Dedifferentiated amniotic fluid mesenchymal stem cell (primary cell): Measurements from ENCODE around the gene RNF224.
A peak's percentile ranks its signal among the peaks of the same experiment; 100 is the strongest.
"Not testable (repeated sequence)": the region's sequence is repeated elsewhere in the genome, so short reads cannot be mapped to it uniquely, and the experiment has no call there.

Source experiments
- DNase-seq: peaks from one replicate; pipeline ENCODE4 v3.0.0-alpha.2; 2016; ENCODE audit errors: extremely low spot score

RNF224 gene

DNA sequence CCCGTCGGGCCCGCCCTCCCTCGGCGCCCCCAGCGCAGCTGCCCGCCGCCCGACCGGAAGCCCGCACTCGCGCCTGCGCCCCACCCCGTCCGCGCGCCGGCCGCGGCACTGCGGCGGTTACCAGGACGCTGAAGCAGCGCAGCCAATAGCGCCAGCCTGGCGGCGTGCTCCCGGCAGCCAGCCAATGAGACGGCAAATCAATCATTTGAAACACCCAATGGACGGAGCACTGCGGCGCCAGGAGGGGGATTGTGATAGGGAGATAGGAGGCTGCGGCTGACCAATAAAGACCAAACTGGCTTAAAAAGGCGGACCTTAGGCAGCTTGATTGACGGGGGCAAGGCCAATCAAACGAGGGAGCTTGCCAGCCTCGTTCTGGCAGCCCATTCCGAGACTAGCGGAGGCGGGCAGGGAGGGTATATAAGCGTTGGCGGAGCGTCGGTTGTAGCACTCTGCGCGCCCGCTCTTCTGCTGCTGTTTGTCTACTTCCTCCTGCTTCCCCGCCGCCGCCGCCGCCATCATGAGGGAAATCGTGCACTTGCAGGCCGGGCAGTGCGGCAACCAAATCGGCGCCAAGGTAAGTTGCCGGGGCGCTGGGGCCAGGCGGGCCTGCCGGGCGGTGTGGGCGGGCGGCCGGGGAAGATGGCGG lies 13.7 kb downstream of the RNF224 start, which contains the start of gene TUBB4B:
Gene TUBB4B, plus strand, starts transcription at position 447 of the 649 bp plus-strand sequence. Its CDS starts 74 bp downstream, at position 521.
- DNase-seq: peak; percentile 100

DNA sequence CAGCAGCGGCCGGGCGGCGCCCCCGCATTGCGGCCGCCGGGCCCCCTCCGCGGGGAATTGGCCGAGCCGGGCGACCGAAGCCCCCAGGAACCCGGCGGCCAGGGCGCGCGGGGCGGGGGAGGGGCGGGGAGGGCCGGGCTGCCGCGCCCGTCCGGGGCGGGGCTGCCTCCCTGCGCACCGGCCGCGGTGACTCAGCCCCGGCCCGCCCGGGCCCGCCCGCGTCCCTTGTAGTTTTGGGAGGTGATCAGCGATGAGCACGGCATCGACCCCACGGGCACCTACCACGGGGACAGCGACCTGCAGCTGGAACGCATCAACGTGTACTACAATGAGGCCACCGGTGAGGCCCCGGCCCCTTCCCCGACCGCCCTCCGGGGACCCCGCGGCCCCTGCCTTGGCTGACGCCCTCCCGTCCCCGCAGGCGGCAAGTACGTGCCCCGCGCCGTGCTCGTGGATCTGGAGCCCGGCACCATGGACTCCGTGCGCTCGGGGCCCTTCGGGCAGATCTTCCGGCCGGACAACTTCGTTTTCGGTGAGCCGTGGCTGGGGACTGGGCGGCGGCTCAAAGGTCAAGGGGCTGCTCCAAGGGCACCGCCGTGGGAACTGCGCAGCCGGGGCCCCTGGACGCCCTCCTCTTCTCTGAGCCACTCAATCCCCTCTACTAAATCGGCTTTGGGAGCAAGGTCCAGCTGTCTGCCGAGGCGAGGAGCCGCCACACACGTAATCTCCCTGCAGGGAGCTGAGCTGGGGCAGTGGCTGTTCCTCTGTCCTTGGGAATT lies 14.4 kb downstream of the RNF224 start:
- DNase-seq: peak; percentile 26

DNA sequence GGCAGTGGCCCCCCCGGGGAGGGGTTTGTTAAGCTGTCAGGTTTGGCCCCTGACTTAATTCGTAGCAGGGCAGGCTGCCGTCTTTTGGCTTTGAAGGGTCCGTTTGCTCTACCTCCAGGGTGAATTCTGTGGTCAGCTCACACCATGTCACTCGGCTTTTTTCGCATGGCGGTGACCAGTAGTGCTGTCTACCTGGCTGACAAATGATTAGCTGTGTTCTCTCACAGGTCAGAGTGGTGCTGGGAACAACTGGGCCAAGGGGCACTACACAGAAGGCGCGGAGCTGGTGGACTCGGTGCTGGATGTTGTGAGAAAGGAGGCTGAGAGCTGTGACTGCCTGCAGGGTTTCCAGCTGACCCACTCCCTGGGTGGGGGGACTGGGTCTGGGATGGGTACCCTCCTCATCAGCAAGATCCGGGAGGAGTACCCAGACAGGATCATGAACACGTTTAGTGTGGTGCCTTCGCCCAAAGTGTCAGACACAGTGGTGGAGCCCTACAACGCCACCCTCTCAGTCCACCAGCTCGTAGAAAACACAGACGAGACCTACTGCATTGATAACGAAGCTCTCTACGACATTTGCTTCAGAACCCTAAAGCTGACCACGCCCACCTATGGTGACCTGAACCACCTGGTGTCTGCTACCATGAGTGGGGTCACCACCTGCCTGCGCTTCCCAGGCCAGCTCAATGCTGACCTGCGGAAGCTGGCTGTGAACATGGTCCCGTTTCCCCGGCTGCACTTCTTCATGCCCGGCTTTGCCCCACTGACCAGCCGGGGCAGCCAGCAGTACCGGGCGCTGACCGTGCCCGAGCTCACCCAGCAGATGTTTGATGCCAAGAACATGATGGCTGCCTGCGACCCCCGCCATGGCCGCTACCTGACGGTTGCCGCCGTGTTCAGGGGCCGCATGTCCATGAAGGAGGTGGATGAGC lies 15.2 kb downstream of the RNF224 start:
- DNase-seq: no peak

DNA sequence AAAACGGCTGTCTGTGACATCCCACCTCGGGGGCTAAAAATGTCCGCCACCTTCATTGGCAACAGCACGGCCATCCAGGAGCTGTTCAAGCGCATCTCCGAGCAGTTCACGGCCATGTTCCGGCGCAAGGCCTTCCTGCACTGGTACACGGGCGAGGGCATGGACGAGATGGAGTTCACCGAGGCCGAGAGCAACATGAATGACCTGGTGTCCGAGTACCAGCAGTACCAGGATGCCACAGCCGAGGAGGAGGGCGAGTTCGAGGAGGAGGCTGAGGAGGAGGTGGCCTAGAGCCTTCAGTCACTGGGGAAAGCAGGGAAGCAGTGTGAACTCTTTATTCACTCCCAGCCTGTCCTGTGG lies 15.9 kb downstream of the RNF224 start:
- not testable (repeated sequence) for DNase-seq

DNA sequence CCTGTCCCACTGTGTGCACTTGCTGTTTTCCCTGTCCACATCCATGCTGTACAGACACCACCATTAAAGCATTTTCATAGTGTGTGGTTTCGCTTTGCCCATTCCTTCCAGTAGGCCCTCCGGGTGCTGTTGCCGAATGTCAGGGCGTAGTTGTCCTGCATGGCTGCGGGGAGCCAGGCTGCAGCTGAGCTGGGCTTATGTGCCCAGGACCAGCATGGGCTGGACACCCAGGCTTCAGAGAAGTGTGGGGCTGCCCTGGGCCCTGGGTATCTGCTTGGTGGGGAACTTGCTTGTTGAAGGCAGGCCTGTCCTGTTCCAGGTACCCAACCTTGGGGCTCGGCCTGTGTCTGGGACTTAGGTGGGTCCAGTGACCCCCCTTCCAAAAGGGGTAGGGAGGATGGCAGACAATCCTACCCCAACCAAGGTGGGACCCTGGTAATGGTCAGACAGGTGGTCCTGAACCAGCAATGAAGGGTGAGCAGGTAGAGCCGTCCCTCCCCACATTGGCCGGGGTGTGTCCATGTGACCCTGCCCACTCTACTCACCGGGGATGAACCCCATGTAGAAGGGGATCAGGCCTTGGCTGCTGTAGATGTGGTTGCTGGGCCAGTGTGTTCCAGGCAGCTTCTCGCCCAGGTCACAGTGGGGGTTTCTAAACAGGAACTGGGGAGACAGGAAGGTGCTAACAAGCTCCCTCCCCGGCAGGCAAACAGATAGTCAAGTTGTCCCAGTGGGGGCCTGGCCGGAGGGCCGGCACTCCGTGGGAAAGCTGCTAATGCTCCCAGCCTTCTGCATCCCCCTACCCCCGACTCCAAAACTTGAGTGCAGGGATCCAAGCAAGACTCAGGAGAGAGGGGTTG lies 16.6 kb downstream of the RNF224 start:
- no peak for DNase-seq

DNA sequence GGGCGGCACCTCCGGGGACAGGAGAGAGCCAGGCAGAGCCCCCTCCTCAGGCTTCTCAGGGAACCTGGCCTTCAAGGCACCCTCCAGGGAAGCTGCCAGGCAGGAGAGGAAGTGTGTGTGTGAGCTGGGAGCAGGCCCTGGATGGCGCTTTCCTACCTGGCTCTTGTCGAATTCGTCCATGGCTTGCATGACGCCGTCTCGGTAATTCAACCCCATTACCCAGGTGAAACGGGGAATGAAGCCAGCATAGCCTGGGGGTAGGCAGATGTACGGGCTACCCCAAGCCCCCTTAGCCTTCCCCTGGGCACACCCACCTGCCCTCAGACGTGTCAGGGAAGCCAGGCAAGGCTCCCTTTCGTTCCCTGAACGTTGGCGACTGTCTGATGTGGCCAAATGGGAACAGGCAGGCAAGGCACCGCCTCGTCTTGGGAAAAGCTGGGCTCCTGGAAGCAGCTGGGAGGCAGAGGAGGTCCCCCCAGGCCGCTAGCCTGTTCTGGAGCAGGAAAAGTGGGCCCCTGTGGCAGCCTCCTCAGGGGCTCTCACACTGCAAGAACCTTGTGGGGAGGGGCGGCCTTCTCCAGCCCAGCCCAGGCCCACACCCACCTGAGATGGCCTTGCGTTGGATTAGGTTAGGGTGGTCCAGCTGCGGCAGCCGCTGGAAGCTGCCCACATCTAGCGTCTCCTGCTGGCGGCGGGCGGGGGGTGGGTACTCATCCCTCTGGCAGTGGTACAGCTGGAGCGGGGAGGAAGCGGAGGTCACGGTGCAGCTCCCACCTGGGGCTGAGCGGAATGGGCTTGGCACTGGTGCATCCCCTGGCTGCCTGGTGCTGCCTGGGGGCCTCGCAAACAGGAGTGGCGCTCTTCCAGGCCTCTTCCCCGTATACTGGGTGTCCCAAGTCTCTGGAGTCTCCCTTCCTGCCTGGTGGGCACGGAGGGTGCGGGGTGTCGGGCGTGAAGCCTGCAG lies 17.5 kb downstream of the RNF224 start:
- no peak for DNase-seq

DNA sequence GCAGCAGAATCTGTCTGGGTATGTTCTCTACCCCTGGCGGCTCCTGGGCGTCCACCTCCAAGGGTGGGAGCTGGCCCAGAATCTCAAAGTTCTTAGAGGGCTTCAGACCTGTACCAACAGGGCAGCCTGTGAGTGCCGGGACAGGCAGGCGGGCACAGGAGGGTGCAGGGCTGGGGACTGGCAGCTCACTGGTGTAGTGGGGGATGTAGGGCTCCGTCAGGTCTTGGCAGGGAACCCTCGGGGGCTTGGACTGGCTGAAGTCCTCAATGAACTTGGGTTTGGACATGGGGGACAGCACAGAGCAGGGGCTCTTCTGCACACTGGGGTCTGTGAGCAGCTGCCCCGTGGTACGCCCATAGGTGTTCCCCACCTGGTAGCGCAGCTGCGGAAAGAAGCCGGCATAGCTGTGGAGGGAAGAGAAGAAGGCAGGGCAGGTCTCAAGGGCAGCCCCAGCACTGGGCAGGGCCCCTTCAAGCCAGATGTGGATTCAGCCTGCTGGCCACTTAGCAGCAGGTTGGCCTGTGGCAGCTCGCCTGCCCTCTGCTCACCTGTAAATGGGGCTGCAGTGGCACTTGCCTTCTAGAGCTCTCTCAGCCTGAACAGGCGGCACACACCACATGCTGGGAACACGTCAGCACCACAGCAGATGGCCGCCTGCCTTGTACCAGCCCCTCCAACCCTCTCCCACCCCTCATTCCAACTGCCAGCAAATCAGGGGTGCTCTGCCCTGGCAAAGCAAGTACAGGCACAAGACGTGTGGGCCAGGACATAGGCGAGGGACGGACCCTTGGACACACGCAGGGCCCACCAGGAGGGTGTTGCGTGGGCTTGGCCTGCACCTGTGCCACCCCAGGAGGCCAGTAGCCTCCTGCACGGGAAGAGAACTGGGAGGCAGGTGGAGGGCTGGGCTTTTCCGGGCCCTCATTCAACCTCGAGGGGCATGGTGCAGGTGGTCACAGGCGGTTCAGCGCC lies 18.4 kb downstream of the RNF224 start:
- DNase-seq: no peak

DNA sequence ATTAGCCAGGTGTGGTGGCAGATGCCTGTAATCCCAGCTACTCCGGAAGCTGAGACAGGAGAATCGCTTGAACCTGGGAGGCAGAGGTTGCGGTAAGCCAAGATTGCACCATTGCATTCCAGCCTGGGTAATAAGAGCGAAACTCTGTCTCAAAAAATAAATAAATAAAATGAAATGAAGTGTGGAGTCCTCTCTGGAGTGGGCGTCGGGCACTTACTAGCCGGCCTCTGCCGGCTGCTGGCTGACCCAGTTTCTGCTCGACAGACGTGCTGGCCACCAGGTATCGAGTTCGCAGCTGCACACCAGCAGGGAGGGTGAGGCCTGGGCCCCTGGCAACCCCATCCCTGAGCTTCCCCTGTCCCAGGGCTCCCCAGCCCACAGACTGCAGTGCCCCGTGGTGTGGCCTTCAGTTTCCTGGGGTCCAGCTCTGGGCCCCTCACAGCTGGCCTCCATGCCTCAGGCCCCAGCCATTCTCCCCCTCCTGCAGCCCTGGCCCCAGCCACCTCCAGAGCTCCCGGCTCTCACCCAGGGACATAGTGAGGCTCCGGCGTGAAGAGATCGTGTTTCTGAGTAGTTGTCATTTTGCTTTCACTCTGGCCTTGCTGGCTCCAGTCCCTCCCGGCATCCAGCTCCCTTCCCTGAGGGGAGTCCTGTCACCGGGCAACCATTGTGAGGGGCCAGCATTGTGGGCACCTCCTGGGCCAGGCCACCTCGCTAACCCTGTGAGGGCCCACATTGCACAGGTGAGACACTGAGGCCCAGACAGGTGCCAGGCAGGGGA lies 20.0 kb downstream of the RNF224 start:
- no peak for DNase-seq

DNA sequence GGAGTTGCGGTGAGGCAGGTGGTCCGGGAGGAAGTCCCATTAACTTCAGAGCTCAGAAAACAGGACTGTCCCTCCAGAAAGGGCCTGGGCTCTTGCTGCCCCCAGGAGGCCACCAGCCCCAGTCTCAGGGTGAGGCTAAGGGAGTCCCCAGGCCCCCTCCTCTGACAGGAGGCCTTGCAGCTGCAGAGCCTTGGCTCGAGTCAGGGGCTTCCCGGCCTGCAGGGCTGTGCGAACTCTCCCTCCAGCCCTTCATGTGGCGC lies 20.5 kb downstream of the RNF224 start:
- DNase-seq: no peak

DNA sequence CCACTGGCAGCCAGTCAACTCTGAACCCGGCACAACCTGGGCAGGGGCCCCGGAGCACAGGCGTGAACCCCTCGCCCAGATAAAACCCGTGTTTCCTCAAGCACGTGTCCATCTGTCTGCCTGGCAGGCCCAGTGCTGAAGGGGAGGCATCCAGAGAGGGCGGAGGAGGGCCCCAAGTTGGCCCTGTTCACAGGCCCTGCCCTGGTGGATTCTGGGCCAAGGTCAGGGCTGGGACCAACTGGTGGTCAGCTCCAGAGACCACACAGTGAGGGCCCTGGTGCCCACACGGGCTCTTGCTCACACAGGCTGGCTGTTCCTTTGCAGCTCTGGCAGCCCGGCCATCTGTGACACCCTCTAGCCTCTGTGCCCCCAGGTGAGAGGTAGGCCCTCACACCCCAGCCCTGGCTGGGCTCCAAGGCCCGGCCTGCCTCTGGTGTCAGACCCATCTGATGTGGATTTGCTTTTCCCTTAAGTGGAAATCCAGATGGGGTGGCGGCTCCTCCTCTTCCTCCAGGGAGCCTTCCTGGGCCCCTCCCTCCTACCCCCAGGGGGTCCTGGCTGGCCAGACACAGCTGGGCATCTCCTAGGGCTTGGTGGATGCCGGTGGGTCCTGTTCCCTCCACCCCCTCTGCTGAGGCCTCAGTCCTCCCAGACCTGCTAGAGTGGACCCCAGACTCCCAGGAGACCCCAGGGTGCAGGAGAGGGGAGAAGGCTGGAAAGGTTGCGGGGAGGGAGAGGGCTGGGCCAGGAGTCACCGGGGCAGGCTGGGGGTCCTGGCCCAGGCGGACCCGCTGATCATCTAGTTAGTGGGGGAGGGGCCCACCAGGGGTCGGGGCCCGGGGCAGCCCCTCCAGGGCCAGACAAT lies 23.3 kb downstream of the RNF224 start:
- no peak for DNase-seq

DNA sequence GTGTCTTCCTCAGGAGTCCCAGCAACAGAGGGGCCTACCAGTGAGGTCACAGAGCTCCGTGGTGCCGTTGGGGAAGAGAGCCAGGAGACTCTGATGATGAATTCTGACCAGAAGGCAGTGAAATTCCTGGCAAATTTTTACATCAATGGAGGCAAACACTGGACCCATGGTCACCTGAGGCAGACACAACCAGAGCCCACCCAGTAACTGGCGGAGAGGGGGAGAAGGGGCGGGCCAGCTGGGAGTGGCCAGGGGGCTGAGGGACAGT lies 23.8 kb downstream of the RNF224 start, which contains the start of gene STPG3:
Gene STPG3, plus strand, starts transcription at position 93 of the 268 bp plus-strand sequence. Its CDS starts 1 bp downstream, at position 94.
- no peak for DNase-seq

DNA sequence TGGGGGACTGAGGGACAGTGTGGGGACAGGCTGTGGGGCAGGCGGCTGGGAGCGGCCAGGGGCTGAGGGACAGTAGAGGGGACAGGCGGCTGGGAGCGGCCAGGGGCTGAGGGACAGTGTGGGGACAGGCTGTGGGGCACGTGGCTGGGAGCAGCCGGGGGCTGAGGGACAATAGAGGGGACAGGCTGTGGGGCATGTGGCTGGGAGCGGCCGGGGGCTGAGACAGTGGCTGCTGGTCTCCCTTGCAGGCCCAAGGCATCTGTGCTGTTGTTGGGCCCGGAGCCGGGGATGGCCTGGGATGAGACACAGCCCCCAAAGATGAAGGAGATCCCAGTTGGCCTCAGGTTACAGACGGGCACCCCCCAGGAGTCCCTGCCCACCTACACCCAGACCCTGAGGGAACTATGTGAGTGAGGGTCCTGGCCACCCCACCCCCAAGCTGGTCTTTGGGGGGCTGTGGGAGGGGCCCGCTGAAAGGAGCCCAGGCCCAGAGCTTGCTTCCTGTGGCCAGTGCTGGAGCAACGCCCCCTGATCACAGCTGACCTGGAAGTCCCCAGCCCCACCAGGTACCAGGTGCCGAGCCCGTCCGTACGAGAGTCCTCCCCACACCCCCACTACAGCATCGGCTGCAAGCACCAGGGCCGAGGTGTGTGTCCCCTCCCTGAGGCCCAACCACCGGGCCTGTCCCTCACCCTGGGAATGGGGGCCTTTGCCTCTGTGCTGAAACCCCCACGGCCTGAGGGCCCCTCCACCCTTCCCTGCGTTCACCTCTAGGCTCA lies 24.4 kb downstream of the RNF224 start:
- DNase-seq: no peak

DNA sequence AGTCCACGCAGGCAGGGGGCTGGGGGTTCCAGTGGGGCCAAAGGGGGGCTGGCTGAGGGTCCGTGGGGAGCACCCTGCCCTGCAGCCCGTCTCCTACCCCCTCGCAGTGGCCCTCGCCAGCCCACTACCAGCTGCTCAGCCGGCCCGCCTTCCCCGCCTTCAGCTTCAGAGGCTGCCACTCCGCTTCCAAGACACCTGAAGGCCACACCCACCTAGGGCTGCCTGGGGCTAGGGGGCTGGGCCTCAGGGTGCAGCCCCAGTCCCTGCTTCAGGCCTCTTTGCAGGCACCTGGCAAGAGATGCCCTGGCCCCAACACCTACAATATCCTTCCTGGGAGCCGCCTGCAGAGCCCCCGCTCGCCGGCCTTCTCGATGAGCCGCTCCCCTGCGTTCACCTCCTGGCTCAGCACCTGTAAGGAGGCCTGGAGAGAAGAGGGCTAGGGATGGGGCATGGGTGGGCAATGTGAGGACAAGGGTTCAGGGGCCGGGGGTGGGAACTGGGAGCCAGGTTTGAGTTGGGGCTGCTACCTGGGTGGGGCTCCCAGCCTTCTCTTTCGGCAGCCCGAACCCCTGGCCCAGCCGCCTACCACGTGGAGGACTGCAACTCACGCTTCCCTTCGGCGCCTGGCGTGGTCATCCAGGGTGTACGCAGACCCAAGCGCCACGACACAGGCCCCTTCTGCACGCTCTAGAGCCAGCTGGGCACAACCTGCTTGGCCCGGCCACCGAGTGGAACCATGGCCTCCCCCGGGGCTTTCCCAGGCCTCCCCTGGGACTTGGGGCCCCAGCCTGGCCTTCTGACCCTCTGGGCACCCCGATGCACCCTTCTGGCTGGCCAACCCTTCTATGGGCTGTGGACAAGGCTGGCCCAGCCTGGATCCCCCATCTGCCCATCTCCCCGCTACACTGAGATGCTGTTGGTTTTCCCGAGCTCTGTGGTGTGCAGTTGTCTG lies 25.5 kb downstream of the RNF224 start:
- no peak for DNase-seq

DNA sequence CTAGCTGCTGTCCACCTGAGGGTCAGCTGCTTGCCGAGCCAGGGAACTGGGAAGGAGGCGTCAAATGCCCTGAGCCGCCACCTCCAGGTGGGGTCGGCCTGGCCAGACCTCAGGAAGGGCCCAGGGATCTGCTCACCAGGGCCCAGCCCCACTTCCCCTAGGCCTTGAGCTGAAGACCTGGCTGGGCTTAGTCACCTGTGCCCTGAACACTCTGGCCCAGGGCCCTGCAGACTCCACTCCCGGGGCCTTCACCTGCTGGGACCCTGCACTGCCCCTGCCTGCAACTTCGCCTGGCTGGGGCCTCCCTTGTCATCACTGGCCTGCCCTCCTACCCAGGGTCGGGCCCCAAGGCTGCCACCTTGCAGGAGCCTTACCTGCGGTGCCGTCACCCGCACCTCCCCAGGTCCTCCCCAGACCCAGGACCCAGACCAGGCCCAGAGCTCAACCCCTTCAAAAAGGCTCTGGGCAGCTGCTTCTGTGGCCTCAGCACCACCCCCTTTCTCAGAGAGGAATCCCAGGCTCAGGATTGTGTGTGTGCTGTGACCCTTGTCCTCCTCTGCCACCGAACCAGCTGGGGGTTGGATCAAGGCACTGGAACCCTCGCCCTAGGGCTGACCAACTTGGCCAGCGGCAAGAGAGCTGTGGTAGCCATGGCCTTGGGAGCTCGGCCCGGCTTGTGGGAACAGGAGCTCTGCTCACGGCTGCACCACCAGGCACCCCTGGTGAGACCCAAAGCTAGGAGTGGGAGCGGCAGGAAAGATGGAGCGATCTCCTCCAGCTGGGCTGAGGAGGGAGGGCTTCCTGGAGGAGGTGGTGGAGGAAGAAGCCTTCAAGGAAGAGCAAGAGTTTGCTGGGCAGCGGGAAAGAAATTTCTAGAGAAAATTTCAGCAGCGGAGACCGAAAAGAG lies 26.7 kb downstream of the RNF224 start:
- DNase-seq: no peak
